Fibroblast of peridontal ligament (primary cell): ENCODE results near the gene OR4K17.
A peak's percentile ranks its signal among the peaks of the same experiment; 100 is the strongest.
"Not testable (repeated sequence)": the region's sequence is repeated elsewhere in the genome, so short reads cannot be mapped to it uniquely, and the experiment has no call there.

Source experiments
- DNase-seq: peaks from one replicate; pipeline ENCODE4 v3.0.0-alpha.2; 2010; ENCODE audit errors: extremely low read depth

The OR4K17 gene, protein sequence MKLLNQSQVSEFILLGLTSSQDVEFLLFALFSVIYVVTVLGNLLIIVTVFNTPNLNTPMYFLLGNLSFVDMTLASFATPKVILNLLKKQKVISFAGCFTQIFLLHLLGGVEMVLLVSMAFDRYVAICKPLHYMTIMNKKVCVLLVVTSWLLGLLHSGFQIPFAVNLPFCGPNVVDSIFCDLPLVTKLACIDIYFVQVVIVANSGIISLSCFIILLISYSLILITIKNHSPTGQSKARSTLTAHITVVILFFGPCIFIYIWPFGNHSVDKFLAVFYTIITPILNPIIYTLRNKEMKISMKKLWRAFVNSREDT

DNA sequence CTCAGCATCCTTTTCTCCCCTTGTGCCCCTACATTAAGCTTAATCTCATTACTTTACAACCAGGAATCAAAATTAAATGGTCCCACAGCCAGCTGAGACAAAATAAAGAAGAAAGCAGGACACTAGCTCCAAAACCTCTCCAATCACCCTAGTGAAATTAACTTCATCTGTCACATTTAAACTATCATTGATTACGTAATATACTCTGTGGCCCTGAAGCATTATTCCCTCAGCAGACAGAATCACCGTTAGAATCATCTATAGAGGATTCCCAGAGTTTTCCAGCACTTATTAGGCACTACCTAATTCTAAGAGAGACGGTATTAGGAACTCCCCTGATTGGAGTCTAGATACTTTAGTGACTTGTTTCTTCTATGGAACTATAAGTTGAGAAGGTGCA lies at the start of gene OR4K17:
Gene OR4K17 (plus strand): TSS at position 302 of the 400 bp plus-strand sequence. CDS start 6,761 bp downstream, outside the sequence.
- no peak for DNase-seq

DNA sequence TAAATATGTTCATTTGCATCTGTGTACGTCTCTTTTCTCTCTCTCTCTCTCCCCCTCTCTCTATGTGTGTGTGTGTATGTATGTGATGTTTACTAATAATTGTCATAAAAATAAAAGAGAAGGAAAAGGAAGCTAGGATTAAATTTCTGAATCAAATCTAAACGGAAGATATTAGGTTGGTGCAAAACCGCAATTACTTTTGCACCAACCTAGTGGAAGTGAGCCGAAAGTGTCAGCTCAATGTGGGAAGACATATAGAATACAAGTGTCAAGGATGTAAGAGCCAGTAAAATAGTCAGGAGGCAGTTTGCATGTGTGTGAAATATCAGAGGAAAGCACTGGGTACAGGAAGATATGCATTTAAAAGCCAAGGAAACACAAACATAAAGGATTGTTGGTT lies 18.5 kb upstream of the OR4K17 start:
- no peak for DNase-seq

DNA sequence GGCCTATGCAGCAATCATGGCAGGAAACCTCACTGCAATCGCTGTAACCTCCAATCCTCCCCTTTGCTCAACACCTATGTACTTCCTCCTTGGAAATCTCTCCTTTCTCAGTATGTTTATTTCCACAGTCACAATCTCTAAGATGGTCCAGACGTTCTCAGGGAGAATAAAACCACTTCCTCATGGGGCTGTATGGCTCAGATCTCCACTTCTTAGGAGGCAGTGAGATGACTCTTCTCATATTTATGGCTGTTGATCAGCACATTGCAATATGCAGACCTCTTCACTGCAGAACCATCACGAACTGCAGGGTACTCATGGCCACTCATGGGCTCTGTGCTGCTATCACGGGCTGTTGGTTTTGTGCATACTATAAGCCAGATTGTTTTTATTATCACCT lies 17.1 kb upstream of the OR4K17 start:
- DNase-seq, result no peak

DNA sequence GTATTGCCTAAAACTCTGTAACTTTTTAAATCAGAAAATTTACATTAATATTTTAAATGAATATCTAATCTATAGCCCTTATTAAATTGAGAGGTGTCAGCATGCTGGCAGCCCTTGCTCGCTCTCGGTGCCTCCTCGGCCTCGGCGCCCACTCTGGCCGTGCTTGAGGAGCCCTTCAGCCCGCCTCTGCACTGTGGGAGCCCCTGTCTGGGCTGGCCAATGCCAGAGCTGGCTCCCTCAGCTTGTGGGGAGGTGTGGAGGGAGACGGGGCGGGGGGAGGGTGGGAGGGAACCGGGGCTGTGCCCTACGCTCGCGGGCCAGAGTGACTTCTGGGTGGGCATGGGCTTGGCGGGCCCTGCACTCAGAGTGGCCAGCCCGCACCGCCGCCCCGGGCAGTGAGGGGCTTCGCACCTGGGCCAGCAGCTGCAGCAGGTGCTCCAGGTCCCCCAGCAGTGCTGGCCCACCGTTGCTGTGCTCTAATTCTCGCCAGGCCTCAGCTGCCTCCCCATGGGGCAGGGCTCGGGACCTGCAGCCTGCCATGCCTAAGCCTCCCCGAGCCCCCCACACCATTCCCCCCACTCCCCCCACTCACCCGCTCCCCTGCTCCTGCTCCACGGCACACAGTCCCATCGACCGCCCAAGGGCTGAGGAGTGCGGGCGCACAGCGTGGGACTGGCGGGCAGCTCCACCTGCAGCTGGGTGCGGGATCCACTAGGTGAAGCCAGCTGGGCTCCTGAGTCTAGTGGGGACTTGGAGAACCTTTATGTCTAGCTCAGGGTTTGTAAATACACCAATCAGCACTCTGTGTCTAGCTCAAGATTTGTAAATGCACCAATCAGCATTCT lies 11.4 kb upstream of the OR4K17 start:
- DNase-seq, result not testable (repeated sequence)

DNA sequence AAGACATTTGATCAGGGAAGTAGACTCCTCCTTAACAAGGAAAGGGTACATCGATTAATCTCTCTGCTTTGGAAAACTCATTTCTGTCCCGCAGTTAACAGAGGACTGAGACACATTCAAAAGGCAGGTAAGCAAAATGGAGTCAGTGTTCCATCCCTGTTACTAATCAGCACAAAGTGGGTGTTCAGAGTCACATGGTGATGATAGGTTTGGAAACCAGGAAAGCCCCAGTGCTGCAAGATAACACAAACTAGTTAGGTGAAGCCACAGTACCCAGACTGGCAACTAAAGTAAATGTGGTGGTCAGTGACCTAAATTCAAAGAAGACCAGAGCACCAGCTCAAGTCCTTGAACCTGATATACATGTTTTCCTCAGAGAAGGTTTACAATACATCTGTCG lies 1.8 kb downstream of the OR4K17 start:
- no peak for DNase-seq

DNA sequence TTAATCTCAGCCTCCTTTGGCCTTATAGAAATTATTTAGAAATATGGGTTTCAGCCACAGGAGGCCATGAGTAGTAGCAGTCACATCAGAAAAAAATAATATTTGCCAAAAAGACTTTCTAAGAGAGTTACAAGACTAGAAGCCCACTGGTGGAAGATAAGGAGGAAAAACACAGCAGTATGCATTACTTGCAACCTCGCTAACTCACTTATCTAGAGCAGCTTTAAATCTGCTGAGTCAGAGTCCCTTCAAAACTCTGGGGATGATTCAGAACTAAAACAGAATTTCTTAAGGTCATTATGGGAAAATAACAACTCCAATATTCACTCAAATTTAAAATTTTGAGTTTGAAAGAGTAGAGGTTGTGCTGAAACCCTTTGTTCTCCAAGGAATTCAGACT lies 6.2 kb downstream of the OR4K17 start:
- no peak for DNase-seq

DNA sequence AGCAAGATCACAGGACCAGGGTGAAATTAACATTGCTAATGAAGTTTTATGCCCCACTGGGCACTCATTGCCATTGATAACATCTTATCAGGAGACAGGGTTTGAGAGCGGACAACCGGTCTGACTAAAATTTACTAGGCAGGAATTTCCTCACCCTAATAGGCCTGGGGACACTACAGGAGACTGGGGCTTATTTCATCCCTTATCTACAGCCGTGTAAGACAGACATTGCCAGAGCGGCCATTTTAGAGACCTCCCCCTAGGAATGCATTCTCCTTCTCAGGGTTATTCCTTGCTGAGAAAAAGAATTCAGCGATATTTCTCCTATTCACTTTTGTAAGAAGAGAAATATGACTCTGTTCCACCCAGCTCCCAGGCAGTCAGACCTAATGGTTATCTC lies 8.3 kb downstream of the OR4K17 start:
- no peak for DNase-seq

DNA sequence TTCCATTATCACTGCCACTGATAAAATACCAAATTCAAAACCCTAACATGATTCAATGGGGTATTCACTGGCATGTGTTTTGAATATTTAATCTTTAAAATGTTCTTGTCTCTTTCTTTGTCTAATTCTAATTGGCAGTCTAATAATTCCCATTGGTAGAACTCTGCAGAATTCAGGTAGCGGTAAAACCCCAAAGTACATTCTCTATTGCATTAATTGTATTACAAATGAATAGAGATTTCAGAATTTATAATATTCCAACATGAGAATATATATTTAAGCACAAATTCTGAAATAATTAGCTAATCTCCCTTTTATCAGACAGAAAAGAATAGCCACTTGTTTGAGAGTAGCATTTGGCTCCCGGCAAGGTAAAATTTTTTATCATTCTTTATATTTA lies 28.0 kb downstream of the OR4K17 start, which contains the start of gene OR4N5:
Gene OR4N5 (plus strand): TSS at position 301 of the 400 bp plus-strand sequence. CDS start 4,916 bp downstream, outside the sequence.
- no peak for DNase-seq

DNA sequence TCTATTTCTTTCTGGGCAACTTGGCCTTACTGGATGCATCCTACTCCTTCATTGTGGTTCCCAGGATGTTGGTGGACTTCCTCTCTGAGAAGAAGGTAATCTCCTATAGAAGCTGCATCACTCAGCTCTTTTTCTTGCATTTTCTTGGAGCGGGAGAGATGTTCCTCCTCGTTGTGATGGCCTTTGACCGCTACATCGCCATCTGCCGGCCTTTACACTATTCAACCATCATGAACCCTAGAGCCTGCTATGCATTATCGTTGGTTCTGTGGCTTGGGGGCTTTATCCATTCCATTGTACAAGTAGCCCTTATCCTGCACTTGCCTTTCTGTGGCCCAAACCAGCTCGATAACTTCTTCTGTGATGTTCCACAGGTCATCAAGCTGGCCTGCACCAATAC lies 33.4 kb downstream of the OR4K17 start:
- DNase-seq, result no peak

DNA sequence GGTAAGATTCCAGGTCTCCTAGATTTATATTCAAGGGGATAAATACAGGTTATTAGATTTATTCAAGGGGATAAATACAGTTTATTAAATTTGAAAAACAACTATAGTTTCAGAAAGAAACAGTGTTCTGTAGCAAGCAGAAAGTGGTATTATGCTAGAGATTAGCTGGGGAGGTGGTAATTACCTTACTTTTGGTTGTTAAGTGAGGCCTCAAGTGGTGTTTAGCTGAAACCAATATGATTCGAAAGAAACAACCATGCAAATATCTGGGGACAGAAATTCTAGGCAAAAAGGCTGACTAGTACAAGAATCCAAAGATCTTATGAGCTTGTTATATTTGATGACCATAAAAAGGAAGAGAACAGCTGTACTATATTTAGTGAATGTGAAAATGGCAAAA lies 34.3 kb downstream of the OR4K17 start:
- no peak for DNase-seq

DNA sequence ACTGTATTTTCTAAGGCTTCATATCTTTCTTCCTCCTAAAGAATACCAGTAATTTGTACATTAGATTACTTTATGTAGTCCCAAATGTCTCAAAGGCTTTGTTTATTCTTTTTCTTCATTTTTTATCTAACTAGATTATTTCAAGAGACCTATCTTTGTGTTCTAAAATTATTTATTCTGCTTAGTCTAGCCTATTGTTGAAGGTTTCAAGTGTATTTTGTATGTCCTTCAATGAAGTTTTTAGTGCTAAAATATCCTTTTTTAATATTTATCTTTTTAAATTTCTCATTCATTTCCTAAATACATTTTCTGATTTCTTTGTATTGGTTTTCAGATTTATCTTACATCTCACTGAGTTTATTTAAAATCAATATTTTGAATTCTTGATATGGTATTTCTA lies 53.9 kb downstream of the OR4K17 start:
- DNase-seq, result no peak

DNA sequence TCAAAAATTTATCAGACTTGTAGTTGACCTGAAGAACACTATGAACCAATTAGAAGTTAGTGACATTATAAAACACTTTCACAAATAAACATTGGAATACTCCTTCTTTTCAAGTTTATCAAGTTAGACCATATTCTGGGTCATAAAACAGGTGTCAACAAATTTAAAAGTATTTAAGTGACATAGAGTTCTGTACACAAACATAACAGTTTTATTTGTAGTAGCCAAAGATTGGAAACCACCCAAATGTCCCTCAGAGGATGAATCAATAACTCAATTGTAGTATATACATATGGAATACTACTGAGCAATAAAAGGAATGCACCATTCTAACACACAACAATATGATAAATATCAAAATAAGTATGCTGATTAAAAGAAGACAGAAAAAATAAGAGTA lies 56.6 kb downstream of the OR4K17 start:
- no peak for DNase-seq

DNA sequence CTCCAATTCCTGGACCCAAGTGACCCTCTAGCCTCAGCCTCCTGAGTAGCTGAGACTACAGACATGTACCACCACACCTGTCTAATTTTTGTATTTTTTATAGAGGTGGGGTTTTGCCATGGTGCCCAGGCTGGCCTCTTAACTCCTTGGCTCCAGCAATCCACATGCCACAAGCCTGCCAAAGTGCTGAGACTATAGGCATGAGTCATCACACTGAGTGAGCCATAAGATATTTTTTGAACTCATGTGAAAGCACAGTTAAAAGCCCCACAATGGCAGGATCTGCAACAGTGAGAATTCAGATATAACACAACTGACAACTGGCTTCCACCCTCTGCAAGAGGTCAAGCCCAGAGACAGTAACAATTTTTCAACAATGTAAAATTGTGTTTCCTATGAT lies 59.3 kb downstream of the OR4K17 start:
- peak; percentile 41 for DNase-seq
